Endothelial cell of umbilical vein (primary cell): ENCODE measurements around the gene SPINDOC. TPM values are rescaled to one million over a fixed set of nuclear protein-coding genes. Genes with fewer than 3 reads are reported as not detected.

Experiments used
- BruUV-seq: library from RNA; stranded (reverse); fragments of 400-500 nt; replicated peaks from 2 replicates; lab custom pipeline; 2021; lab: Mats Ljungman, UMichigan
- CTCF ChIA-PET: fragments of 300-600, 350-600 bp; sonication (Branson Sonifier 250); formaldehyde crosslinking; loops from one replicate; lab custom pipeline; 2021; ENCODE audit warnings: antibody characterized with exemption, inconsistent platforms; lab: Charles Lee
- POLR2A ChIA-PET: fragments of 300-600, 350-600 bp; sonication (Branson Sonifier 250); formaldehyde crosslinking; loops from one replicate; lab custom pipeline; 2021; ENCODE audit warnings: antibody characterized with exemption, inconsistent platforms; lab: Charles Lee
- DNase-seq: peaks from one replicate; pipeline ENCODE4 v3.0.0-alpha.2; 2011; ENCODE audit warnings: low read depth, low spot score
- FAIRE-seq: peaks from 2 replicates; lab custom pipeline; 2011; peaks lifted over from hg19 to GRCh38; lab: Jason Lieb, UNC
- H2AFZ ChIP-seq: 2 replicates; pipeline ENCODE4 v1.6.0; 2012; ENCODE audit warnings: low read depth, low read length, control low read depth, inconsistent platforms
- H3K27ac ChIP-seq: 2 replicates; pipeline ENCODE4 v1.5.1; 2011; ENCODE audit warnings: low read depth, mild to moderate bottlenecking, control low read depth, low read length, moderate library complexity; ENCODE audit not compliant: insufficient read depth
- H3K27me3 ChIP-seq, 2 experiments: 2 replicates each; pipeline versions ENCODE4 v1.6.0 to v1.6.1; 2011; ENCODE audit warnings: low read length in 2 of 2, mixed read lengths in 1 of 2; ENCODE audit not compliant: control insufficient read depth in 2 of 2, insufficient read depth in 2 of 2
- H3K36me3 ChIP-seq, 2 experiments: 2 replicates in 1 of 2; 3 replicates in 1 of 2; pipeline ENCODE4 v1.5.1; 2011; ENCODE audit warnings: low read length in 2 of 2, mild to moderate bottlenecking in 1 of 2, moderate library complexity in 1 of 2; ENCODE audit not compliant: control insufficient read depth in 2 of 2, insufficient read depth in 2 of 2; ENCODE audit errors: extremely low read depth in 1 of 2
- H3K4me1 ChIP-seq: 3 replicates; pipeline ENCODE4 v1.5.1; 2011; ENCODE audit warnings: mild to moderate bottlenecking, low read length; ENCODE audit not compliant: control insufficient read depth, insufficient read depth; ENCODE audit errors: extremely low read depth
- H3K4me2 ChIP-seq: 2 replicates; pipeline ENCODE4 v1.6.1; 2011; ENCODE audit warnings: low read length, control low read depth, mixed read lengths; ENCODE audit not compliant: insufficient read depth
- H3K4me3 ChIP-seq, 3 experiments: fragments of 200-600 bp in 1 of 3; sonication (generic), shearing (Covaris generic) in 1 of 3; replicated peaks in 1 of 3; 2 replicates each; pipeline ENCODE4 v1.5.1; 2011 to 2016; ENCODE audit warnings: control low read depth in 3 of 3, low read length in 3 of 3, mild to moderate bottlenecking in 2 of 3, inconsistent platforms in 1 of 3, low read depth in 1 of 3, moderate library complexity in 1 of 3; ENCODE audit not compliant: insufficient read depth in 1 of 3
- H3K79me2 ChIP-seq: 2 replicates; pipeline ENCODE4 v1.6.0; 2012; ENCODE audit warnings: low read length, inconsistent platforms; ENCODE audit not compliant: control insufficient read depth, insufficient read depth
- H3K9ac ChIP-seq: replicated peaks from 2 replicates; pipeline ENCODE3; 2011; ENCODE audit warnings: low read length, control low read depth; ENCODE audit not compliant: insufficient read depth; ENCODE audit errors: extremely low read depth
- H3K9me1 ChIP-seq: replicated peaks from 3 replicates; pipeline ENCODE4 v1.6.0; 2011; ENCODE audit warnings: mild to moderate bottlenecking, low read length; ENCODE audit not compliant: control insufficient read depth, insufficient read depth; ENCODE audit errors: extremely low read depth
- H3K9me3 ChIP-seq: replicated peaks from 2 replicates; pipeline ENCODE4 v1.5.1; 2012; ENCODE audit warnings: low read length, inconsistent platforms; ENCODE audit not compliant: control insufficient read depth, insufficient read depth
- H4K20me1 ChIP-seq: replicated peaks from 2 replicates; pipeline ENCODE3; 2011; ENCODE audit warnings: mild to moderate bottlenecking, low read length; ENCODE audit not compliant: control insufficient read depth, insufficient read depth; ENCODE audit errors: extremely low read depth
- CTCF ChIP-seq, 2 donors: IDR thresholded peaks; 1 replicate in 1 of 2; 2 replicates in 1 of 2; pipeline ENCODE4 v1.5.1; 2011; ENCODE audit warnings: low read length in 2 of 2, mild to moderate bottlenecking in 2 of 2, moderate library complexity in 2 of 2, control low read depth in 1 of 2, inconsistent platforms in 1 of 2, low read depth in 1 of 2; ENCODE audit not compliant: insufficient read depth in 1 of 2; ENCODE audit errors: extremely low read depth in 1 of 2
- EZH2 ChIP-seq: IDR thresholded peaks from 2 replicates; pipeline ENCODE4 v1.6.1; 2012; ENCODE audit warnings: borderline replicate concordance, low read depth, mild to moderate bottlenecking, moderate library complexity, low read length, inconsistent platforms; ENCODE audit not compliant: severe bottlenecking
- FOS ChIP-seq: IDR thresholded peaks from 2 replicates; pipeline ENCODE4 v1.6.1; 2011; ENCODE audit warnings: mild to moderate bottlenecking, low read length, moderate library complexity, borderline replicate concordance; ENCODE audit not compliant: insufficient read depth
- GATA2 ChIP-seq: IDR thresholded peaks from 2 replicates; pipeline ENCODE4 v1.7.0; 2011; ENCODE audit warnings: low read depth, mild to moderate bottlenecking, moderate library complexity, mixed read lengths, low read length; ENCODE audit not compliant: insufficient read length, insufficient read depth
- JUN ChIP-seq: IDR thresholded peaks from 2 replicates; pipeline ENCODE4 v1.6.1; 2011; ENCODE audit warnings: borderline replicate concordance, low read depth; ENCODE audit not compliant: insufficient read length, insufficient read depth
- MAX ChIP-seq: IDR thresholded peaks from 2 replicates; pipeline ENCODE4 v1.6.1; 2011; ENCODE audit not compliant: insufficient read depth, insufficient read length
- MYC ChIP-seq: IDR thresholded peaks from one replicate; pipeline ENCODE4 v1.6.1; 2011; ENCODE audit warnings: mild to moderate bottlenecking, low read depth, low read length
- POLR2AphosphoS5 ChIP-seq: IDR thresholded peaks from 2 replicates; pipeline ENCODE4 v1.6.1; 2012; ENCODE audit warnings: low read depth, mild to moderate bottlenecking, control low read depth, low read length, moderate library complexity; ENCODE audit not compliant: insufficient read depth
- dilution Hi-C: fragments of 300-500 bp; cut with MboI; formaldehyde crosslinking; loops from one replicate; pipeline ENCODE4 v1.15.0; 2019; ENCODE audit warnings: low sequenced_read_pairs; ENCODE audit not compliant: extremely low pct_ligation_motif_present
- intact Hi-C: fragments of 100-400 bp; cut with micrococcal nuclease; formaldehyde crosslinking; loops from one replicate; pipeline ENCODE4 v1.10.0; 2022
- polyA plus RNA-seq, 4 experiments: library from polyadenylated mRNA; depleted of rRNA in 3 of 4; stranded (reverse) in 3 of 4; unstranded in 1 of 4; fragments of >200 nt; gene quantifications; 2 replicates each; pipeline versions ENCODE4 v1.2.1 to v1.2.3, GENCODE V29; 2011 to 2012; ENCODE audit warnings: missing spikeins in 1 of 4
- total RNA-seq: library from RNA; stranded (reverse); gene quantifications from 2 replicates; pipeline ENCODE4 v1.2.3, GENCODE V29; 2021

Gene SPINDOC
- total and polyA plus RNA-seq, 2 donors (not counting 3 experiments of a cell fraction or from before 2014, with no cell fraction given): 29.4 to 54.5 TPM

GRCh38 chr11:63826471-63827190 lies 13.4 kb downstream of the SPINDOC start:
- intact Hi-C loops: no loop called here
- ChIA-PET POLR2A (no interaction called here), CTCF (interaction anchor here (1.0 to 2.2 kb wide), 2 partner anchors 10 to 58 kb away, joined by 4 to 5 read pairs; partner anchors contain the start of gene ZFTA)
- Histone ChIP-seq H3K4me2 (no peak overlapping the region), H3K4me3 (no peak overlapping the region), H4K20me1 (no peaks in the 10 kb centered on the region), H3K27ac (no peak overlapping the region), H3K36me3 (peaks cover 2 to 35% of the 10 kb centered on the region in 2 experiments), H3K9me1 (no peaks in the 10 kb centered on the region), H2AFZ (no peak overlapping the region), H3K79me2 (no peaks in the 10 kb centered on the region), H3K9me3 (no peaks in the 10 kb centered on the region), H3K9ac (no peak overlapping the region), H3K4me1 (no peaks in the 10 kb centered on the region), H3K27me3 (no peaks in the 10 kb centered on the region)
- no peak for DNase-seq
- dilution Hi-C loops: no loop called here
- no peak for FAIRE-seq
- BruUV-seq: no TSS peak
- TF ChIP-seq GATA2: no peak
- no peak for TF ChIP-seq POLR2AphosphoS5
- TF ChIP-seq CTCF (IDR thresholded peaks at IDR 0.05; ENCODE audit: extremely low read depth in 1 of 2, insufficient read depth in 1 of 2, low read depth in 1 of 2, low read length in 2 of 2): no peak
- no peak for TF ChIP-seq JUN
- TF ChIP-seq MYC: no peak
- TF ChIP-seq MAX: no peak
- no peak for TF ChIP-seq FOS
- no peak for TF ChIP-seq EZH2
